Neural progenitor cell (in vitro differentiated cells): ENCODE data around the gene RBM33. TPM values are rescaled to one million over a fixed set of nuclear protein-coding genes. Genes with fewer than 3 reads are reported as not detected.

Source experiments
- DNase-seq: peaks from one replicate; pipeline ENCODE4 v3.0.0-alpha.2; 2016; ENCODE audit warnings: low spot score
- H2AFZ ChIP-seq: fragments of 200-600 bp; sonication (generic); replicated peaks from 2 replicates; pipeline ENCODE4 v1.6.1; 2016; ENCODE audit warnings: antibody characterized with exemption
- H3F3A ChIP-seq: fragments of 200-600 bp; sonication (generic); 2 replicates; pipeline ENCODE4 v1.6.1; 2016; ENCODE audit warnings: antibody characterized with exemption, low read depth
- H3K27ac ChIP-seq: fragments of 200-600 bp; sonication (generic); 2 replicates; pipeline ENCODE4 v1.5.1; 2016; ENCODE audit warnings: mild to moderate bottlenecking
- H3K27me3 ChIP-seq: fragments of 200-600 bp; sonication (generic); 2 replicates; pipeline ENCODE4 v1.6.1; 2016; ENCODE audit warnings: mild to moderate bottlenecking, moderate library complexity
- H3K36me3 ChIP-seq: fragments of 200-600 bp; sonication (generic); 2 replicates; pipeline ENCODE4 v1.5.1; 2016
- H3K4me1 ChIP-seq: fragments of 200-600 bp; sonication (generic); 2 replicates; pipeline ENCODE4 v1.6.1; 2016; ENCODE audit warnings: mixed run types
- H3K4me2 ChIP-seq: fragments of 200-600 bp; sonication (generic); 2 replicates; pipeline ENCODE4 v1.6.1; 2016
- H3K4me3 ChIP-seq: fragments of 200-600 bp; sonication (generic); 2 replicates; pipeline ENCODE4 v1.5.1; 2016
- H3K79me2 ChIP-seq: fragments of 200-600 bp; sonication (generic); 2 replicates; pipeline ENCODE4 v1.6.1; 2016; ENCODE audit warnings: low read depth
- H3K9ac ChIP-seq: fragments of 200-600 bp; sonication (generic); 2 replicates; pipeline ENCODE4 v1.6.1; 2016
- H3K9me3 ChIP-seq: fragments of 200-600 bp; sonication (generic); 2 replicates; pipeline ENCODE4 v1.5.1; 2016; ENCODE audit warnings: low read depth
- H4K20me1 ChIP-seq: fragments of 200-600 bp; sonication (generic); 2 replicates; pipeline ENCODE4 v1.6.1; 2016; ENCODE audit warnings: low read depth
- H3K27ac Mint-ChIP-seq: 3 replicates; pipeline ENCODE4 v1.8.0; 2021; ENCODE audit warnings: mixed read lengths
- H3K27me3 Mint-ChIP-seq: 2 replicates; pipeline ENCODE4 v1.8.0; 2022; ENCODE audit warnings: low read depth, mild to moderate bottlenecking, inconsistent platforms, moderate library complexity, mixed read lengths; ENCODE audit not compliant: insufficient read depth
- H3K36me3 Mint-ChIP-seq: 3 replicates; pipeline ENCODE4 v1.8.0; 2021; ENCODE audit warnings: mixed read lengths
- H3K4me1 Mint-ChIP-seq: 3 replicates; pipeline ENCODE4 v1.8.0; 2021; ENCODE audit warnings: mixed read lengths
- H3K4me3 Mint-ChIP-seq: 3 replicates; pipeline ENCODE4 v1.8.0; 2021; ENCODE audit warnings: mild to moderate bottlenecking, moderate library complexity, mixed read lengths
- H3K9me3 Mint-ChIP-seq: 3 replicates; pipeline ENCODE4 v1.8.0; 2020; ENCODE audit warnings: mixed read lengths
- CTCF ChIP-seq: fragments of 200-600 bp; sonication (generic); IDR thresholded peaks from 2 replicates; pipeline ENCODE4 v1.5.1; 2017; ENCODE audit warnings: antibody characterized with exemption, mild to moderate bottlenecking
- EZH2 ChIP-seq: fragments of 200-600 bp; sonication (generic); IDR thresholded peaks from 2 replicates; pipeline ENCODE4 v1.6.1; 2017; ENCODE audit warnings: antibody characterized with exemption, mild to moderate bottlenecking, moderate library complexity
- EZH2phosphoT487 ChIP-seq: fragments of 200-600 bp; sonication (generic); IDR thresholded peaks from 2 replicates; pipeline ENCODE4 v1.6.1; 2017; ENCODE audit warnings: antibody characterized with exemption
- total RNA-seq: library from RNA; depleted of rRNA; stranded (reverse); fragments of >200 nt; gene quantifications from 2 replicates; pipeline ENCODE4 v1.2.3, GENCODE V29; 2015; ENCODE audit warnings: low replicate concordance

RBM33 gene
- total RNA-seq, 1 donor from 2014 or later = 48.6 TPM

- Mint-ChIP-seq H3K27ac (no peak overlapping the region), H3K4me3 (no peak overlapping the region), H3K9me3 (peaks cover 69% of the 10 kb centered on the region), H3K36me3 (peaks cover 68% of the 10 kb centered on the region), H3K27me3 (peaks cover 2% of the 10 kb centered on the region), H3K4me1 (no peaks in the 10 kb centered on the region)
- Histone ChIP-seq H3K27me3 (no peaks in the 10 kb centered on the region), H3K27ac (no peak overlapping the region), H3F3A (no peaks in the 10 kb centered on the region), H3K79me2 (peaks cover 100% of the 10 kb centered on the region), H2AFZ (no peak overlapping the region), H3K4me1 (no peaks in the 10 kb centered on the region), H3K9ac (no peak overlapping the region), H3K9me3 (peaks cover 6% of the 10 kb centered on the region), H3K4me2 (no peak overlapping the region), H4K20me1 (peaks cover 78% of the 10 kb centered on the region), H3K4me3 (no peak overlapping the region), H3K36me3 (peaks cover 13% of the 10 kb centered on the region)
- TF ChIP-seq EZH2 (no peak), CTCF (no peak), EZH2phosphoT487 (no peak)
- no peak for DNase-seq
Observed at GRCh38 chr7:155652156-155653114, 8.0 kb downstream of the RBM33 start.

GRCh38 chr7:155653803-155654202 is 9.3 kb downstream of the RBM33 start:
- no peaks in the 10 kb centered on the region for H3K9me3 ChIP-seq
- H3K79me2 ChIP-seq = peaks cover 100% of the 10 kb centered on the region
- TF ChIP-seq EZH2 (no peak), CTCF (no peak), EZH2phosphoT487 (no peak)
- no peaks in the 10 kb centered on the region for H3K4me1 Mint-ChIP-seq
- no peaks in the 10 kb centered on the region for H3K4me1 ChIP-seq
- peaks cover 57% of the 10 kb centered on the region for H3K36me3 Mint-ChIP-seq
- H3K27ac ChIP-seq = no peak overlapping the region
- no peaks in the 10 kb centered on the region for H3F3A ChIP-seq
- H3K27me3 ChIP-seq = no peaks in the 10 kb centered on the region
- no peak overlapping the region for H3K4me2 ChIP-seq
- H4K20me1 ChIP-seq = peaks cover 90% of the 10 kb centered on the region
- H3K36me3 ChIP-seq = no peaks in the 10 kb centered on the region
- no peak overlapping the region for H3K4me3 ChIP-seq
- H3K4me3 Mint-ChIP-seq = no peak overlapping the region
- peaks cover 61% of the 10 kb centered on the region for H3K9me3 Mint-ChIP-seq
- H3K27me3 Mint-ChIP-seq = peaks cover 2% of the 10 kb centered on the region
- H2AFZ ChIP-seq = no peak overlapping the region
- H3K27ac Mint-ChIP-seq = no peak overlapping the region
- DNase-seq = no peak
- H3K9ac ChIP-seq = no peak overlapping the region

GRCh38 chr7:155656891-155657290 is 12.4 kb downstream of the RBM33 start:
- H3K9ac ChIP-seq = no peak overlapping the region
- no peak overlapping the region for H3K4me3 Mint-ChIP-seq
- no peaks in the 10 kb centered on the region for H3K36me3 ChIP-seq
- H4K20me1 ChIP-seq = peaks cover 75% of the 10 kb centered on the region
- H3K27me3 Mint-ChIP-seq = no peaks in the 10 kb centered on the region
- no peak for DNase-seq
- no peak overlapping the region for H3K27ac ChIP-seq
- no peak overlapping the region for H3K4me2 ChIP-seq
- peaks cover 58% of the 10 kb centered on the region for H3K9me3 Mint-ChIP-seq
- no peaks in the 10 kb centered on the region for H3K4me1 Mint-ChIP-seq
- no peak overlapping the region for H3K4me3 ChIP-seq
- H3K79me2 ChIP-seq = peaks cover 100% of the 10 kb centered on the region
- H3F3A ChIP-seq = no peaks in the 10 kb centered on the region
- no peaks in the 10 kb centered on the region for H3K4me1 ChIP-seq
- no peaks in the 10 kb centered on the region for H3K27me3 ChIP-seq
- peaks cover 49% of the 10 kb centered on the region for H3K36me3 Mint-ChIP-seq
- H3K9me3 ChIP-seq = no peaks in the 10 kb centered on the region
- no peak overlapping the region for H3K27ac Mint-ChIP-seq
- no peak for TF ChIP-seq EZH2phosphoT487
- no peak for TF ChIP-seq EZH2
- no peak overlapping the region for H2AFZ ChIP-seq
